ENCODE results near the gene ZNF682.
"Not testable (repeated sequence)": the region's sequence is repeated elsewhere in the genome, so short reads cannot be mapped to it uniquely, and the experiment has no call there.

The ZNF682 gene

DNA sequence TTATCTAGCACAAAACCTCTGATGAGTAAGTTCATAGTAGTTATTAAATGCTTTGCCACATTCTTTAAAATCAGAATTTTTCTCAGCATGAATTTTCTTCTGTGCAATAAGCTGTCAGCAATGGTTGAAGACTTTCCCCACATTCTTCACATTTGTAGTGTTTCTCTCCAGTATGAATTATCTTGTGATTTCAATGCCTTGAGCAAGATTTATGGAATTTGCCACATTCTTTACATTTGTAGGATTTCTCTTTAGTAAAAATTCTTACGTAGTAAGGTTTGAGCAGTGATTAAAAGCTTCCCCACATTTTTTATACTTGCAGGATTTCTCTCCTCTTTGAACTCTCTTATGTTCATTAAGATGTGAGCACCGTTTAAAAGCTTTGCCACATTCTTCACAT lies 33.6 kb downstream of the ZNF682 start:
- H3K36me3 ChIP-seq (ENCODE audit: control insufficient read depth in 2 of 2, insufficient read depth in 2 of 2, low read length in 2 of 2), result peaks cover 9 to 11% of the 10 kb centered on the region in 2 donors
- H3K9me3 ChIP-seq (ENCODE audit: control insufficient read depth in 2 of 2, low read length in 2 of 2), result peaks cover 28 to 36% of the 10 kb centered on the region in 2 donors
- H3K4me1 ChIP-seq (ENCODE audit: control insufficient read depth in 2 of 2, insufficient read depth in 2 of 2, low read length in 2 of 2), result no peaks in the 10 kb centered on the region

DNA sequence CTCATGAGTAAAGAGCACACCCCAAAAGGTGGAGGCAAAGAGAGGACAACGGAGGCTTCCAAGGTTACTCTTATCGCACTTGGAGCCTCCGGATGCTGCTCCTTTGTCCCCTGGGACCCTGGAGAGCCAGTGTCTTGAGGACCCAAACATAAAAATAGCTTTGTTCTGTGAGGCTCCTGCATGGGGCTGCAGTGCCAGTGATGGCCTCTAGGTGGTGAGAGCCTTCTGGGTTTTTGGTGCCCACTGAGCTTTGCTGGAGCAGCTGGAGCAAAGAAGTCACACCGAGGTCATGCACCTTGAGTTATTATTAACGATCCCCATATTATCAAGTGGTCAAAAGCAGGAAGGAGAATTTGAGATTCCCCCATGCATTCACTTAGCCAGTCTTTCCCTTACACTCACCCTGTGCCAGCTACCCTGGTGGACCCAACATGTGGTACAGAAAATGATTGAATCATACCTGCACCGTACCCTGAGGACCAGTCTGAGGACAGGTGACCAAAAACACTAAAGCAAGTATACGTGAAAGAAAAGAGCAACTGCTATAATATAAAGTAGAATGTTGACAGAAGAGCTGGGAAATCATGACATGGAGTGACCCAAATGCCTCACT lies 41.5 kb downstream of the ZNF682 start:
- Histone ChIP-seq H3K4me1 (ENCODE audit: control insufficient read depth in 2 of 2, insufficient read depth in 2 of 2, low read length in 2 of 2) (no peaks in the 10 kb centered on the region), H3K36me3 (ENCODE audit: control insufficient read depth in 2 of 2, insufficient read depth in 2 of 2, low read length in 2 of 2) (no peaks in the 10 kb centered on the region), H3K9me3 (ENCODE audit: control insufficient read depth in 2 of 2, low read length in 2 of 2) (peaks cover 4 to 5% of the 10 kb centered on the region in 2 donors), H3K9ac (ENCODE audit: low read depth in 1 of 2, low read length in 2 of 2) (no peak overlapping the region), H3K27ac (ENCODE audit: low read depth in 2 of 2, low read length in 2 of 2) (no peak overlapping the region), H3K27me3 (ENCODE audit: control insufficient read depth in 2 of 2, insufficient read depth in 2 of 2, low read length in 2 of 2) (no peaks in the 10 kb centered on the region), H3K4me3 (ENCODE audit: low read length in 2 of 2) (no peak overlapping the region)

More for the DNA sequence above, 33.6 kb downstream of the ZNF682 start:
- no peak overlapping the region for H3K27ac ChIP-seq (ENCODE audit: low read depth in 2 of 2, low read length in 2 of 2)
- H3K4me3 ChIP-seq (ENCODE audit: low read length in 2 of 2), result no peak overlapping the region
- H3K9ac ChIP-seq (ENCODE audit: low read depth in 1 of 2, low read length in 2 of 2), result no peak overlapping the region
- H3K27me3 ChIP-seq (ENCODE audit: control insufficient read depth in 2 of 2, insufficient read depth in 2 of 2, low read length in 2 of 2), result no peaks in the 10 kb centered on the region

DNA sequence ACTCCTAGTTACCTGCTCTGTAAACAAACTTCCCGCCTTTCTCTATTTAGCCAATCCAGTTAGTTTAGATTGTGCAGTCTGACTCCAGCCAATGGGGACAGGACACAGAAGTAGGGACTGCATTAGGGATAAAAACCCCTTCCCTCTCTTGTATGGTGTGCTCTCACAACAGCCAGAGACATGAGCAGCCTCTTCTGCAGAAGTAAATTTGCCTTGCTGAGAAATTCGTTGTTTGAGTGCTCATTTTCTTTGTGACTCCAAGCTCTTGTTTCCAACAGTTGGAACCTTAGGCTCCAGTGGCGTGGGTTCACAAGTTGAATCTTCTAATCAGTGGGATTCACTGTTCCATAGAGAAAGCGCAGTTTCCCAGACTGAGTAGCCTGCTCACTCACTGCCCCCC lies 72.4 kb downstream of the ZNF682 start:
- H3K4me3 ChIP-seq (ENCODE audit: low read length in 2 of 2), result no peak overlapping the region
- no peaks in the 10 kb centered on the region for H3K36me3 ChIP-seq (ENCODE audit: control insufficient read depth in 2 of 2, insufficient read depth in 2 of 2, low read length in 2 of 2)

DNA sequence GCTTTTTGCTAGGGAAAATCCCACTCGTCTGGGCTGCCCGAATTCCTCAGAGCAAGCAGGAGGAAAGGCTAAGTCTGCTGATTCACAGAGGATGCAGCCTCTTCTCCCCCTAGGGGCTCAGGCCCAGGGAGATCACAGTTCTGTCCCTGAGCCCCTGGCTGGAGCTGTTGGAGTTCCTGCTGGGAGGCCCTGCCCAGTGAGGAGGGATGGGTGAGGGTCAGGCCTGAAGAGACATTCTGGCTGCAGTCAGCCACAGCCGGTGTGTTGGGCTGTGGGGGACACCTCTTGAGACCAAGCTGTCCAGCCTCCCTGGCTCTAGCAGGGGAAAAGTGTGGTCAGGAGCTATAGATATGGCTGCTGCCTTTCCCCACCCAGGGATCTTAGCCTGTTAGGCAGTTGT lies 73.2 kb downstream of the ZNF682 start:
- peaks cover 3 to 11% of the 10 kb centered on the region in 2 donors for H3K9me3 ChIP-seq (ENCODE audit: control insufficient read depth in 2 of 2, low read length in 2 of 2)
- not testable (repeated sequence) for H3K4me1 ChIP-seq (ENCODE audit: control insufficient read depth in 2 of 2, insufficient read depth in 2 of 2, low read length in 2 of 2); H3K9ac ChIP-seq (ENCODE audit: low read depth in 1 of 2, low read length in 2 of 2); H3K4me3 ChIP-seq (ENCODE audit: low read length in 2 of 2); H3K36me3 ChIP-seq (ENCODE audit: control insufficient read depth in 2 of 2, insufficient read depth in 2 of 2, low read length in 2 of 2); H3K27me3 ChIP-seq (ENCODE audit: control insufficient read depth in 2 of 2, insufficient read depth in 2 of 2, low read length in 2 of 2); H3K27ac ChIP-seq (ENCODE audit: low read depth in 2 of 2, low read length in 2 of 2)

More for the DNA sequence above, 72.4 kb downstream of the ZNF682 start:
- Histone ChIP-seq H3K27me3 (ENCODE audit: control insufficient read depth in 2 of 2, insufficient read depth in 2 of 2, low read length in 2 of 2) (no peaks in the 10 kb centered on the region), H3K27ac (ENCODE audit: low read depth in 2 of 2, low read length in 2 of 2) (no peak overlapping the region), H3K9me3 (ENCODE audit: control insufficient read depth in 2 of 2, low read length in 2 of 2) (peaks cover 3 to 11% of the 10 kb centered on the region in 2 donors), H3K4me1 (ENCODE audit: control insufficient read depth in 2 of 2, insufficient read depth in 2 of 2, low read length in 2 of 2) (no peaks in the 10 kb centered on the region), H3K9ac (ENCODE audit: low read depth in 1 of 2, low read length in 2 of 2) (no peak overlapping the region)

DNA sequence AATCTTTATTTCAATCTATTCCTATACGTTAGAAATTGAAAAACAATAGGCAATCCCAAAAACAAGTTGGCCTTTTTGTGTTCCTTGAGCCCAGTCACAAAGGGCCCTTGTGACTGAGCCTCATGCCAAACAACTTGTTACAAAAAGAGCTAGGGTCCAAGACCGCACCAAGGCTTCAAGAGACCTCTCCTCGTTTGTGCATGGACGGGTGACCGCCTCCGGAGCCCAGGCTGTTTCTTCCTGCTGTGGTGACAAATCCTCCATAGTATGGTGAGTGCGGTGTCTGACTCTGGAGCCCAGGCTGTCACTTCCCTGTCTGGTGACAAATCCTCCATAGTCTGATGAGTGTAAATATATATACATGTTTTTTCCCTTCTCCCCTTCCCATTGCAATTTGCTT lies 74.9 kb downstream of the ZNF682 start:
- Histone ChIP-seq H3K9ac (ENCODE audit: low read depth in 1 of 2, low read length in 2 of 2) (no peak overlapping the region), H3K27ac (ENCODE audit: low read depth in 2 of 2, low read length in 2 of 2) (no peak overlapping the region), H3K27me3 (ENCODE audit: control insufficient read depth in 2 of 2, insufficient read depth in 2 of 2, low read length in 2 of 2) (no peaks in the 10 kb centered on the region), H3K4me3 (ENCODE audit: low read length in 2 of 2) (no peak overlapping the region), H3K9me3 (ENCODE audit: control insufficient read depth in 2 of 2, low read length in 2 of 2) (peaks cover 3 to 8% of the 10 kb centered on the region in 2 donors), H3K4me1 (ENCODE audit: control insufficient read depth in 2 of 2, insufficient read depth in 2 of 2, low read length in 2 of 2) (no peaks in the 10 kb centered on the region), H3K36me3 (ENCODE audit: control insufficient read depth in 2 of 2, insufficient read depth in 2 of 2, low read length in 2 of 2) (no peaks in the 10 kb centered on the region)

DNA sequence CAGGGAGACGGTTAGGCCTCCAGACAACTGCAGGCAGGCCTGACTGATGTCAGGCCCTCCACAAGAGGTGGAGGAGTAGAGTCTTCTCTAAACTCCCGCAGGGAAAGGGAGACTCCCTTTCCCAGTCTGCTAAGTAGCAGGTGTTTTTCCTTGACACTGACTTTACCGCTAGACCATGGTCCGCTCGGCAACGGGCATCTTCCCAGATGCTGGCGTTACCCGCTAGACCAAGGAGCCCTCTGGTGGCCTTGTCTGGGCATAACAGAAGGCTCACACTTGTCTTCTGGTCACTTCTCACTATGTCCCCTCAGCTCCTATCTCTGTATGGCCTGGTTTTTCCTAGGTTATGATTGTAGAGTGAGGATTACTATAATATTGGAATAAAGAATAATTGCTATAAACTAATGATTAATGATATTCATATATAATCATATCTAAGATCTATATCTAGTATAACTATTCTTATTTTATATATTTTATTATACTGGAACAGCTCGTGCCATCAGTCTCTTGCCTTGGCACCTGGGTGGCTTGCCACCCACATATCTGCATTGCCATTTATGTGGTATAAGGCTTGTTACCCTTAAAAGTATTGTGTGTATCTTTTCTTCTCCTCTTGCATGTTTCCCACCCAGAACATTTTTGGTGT lies 80.0 kb downstream of the ZNF682 start:
- H3K27ac ChIP-seq (ENCODE audit: low read depth in 2 of 2, low read length in 2 of 2); H3K27me3 ChIP-seq (ENCODE audit: control insufficient read depth in 2 of 2, insufficient read depth in 2 of 2, low read length in 2 of 2); H3K4me3 ChIP-seq (ENCODE audit: low read length in 2 of 2): not testable (repeated sequence)

DNA sequence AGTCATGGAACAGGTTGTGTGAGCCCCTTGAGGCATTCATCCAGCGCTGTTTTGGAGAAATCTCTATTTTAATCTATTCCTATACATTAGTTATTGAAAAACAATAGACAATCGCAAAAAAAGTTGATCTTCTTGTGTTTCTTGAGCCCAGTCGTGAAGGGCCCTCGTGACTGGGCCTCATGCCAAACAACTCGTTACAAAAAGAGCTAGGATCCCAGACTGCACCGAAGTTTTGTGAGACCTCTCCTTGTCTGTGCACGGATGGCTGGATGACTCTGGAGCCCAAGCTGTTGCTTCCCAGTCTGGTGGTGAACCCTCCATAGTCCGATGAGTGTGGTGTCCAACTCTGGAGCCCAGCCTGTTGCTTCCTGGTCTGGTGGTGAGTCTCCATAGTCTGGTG lies 81.5 kb downstream of the ZNF682 start:
- H3K9me3 ChIP-seq (ENCODE audit: control insufficient read depth in 2 of 2, low read length in 2 of 2); H3K27ac ChIP-seq (ENCODE audit: low read depth in 2 of 2, low read length in 2 of 2); H3K9ac ChIP-seq (ENCODE audit: low read depth in 1 of 2, low read length in 2 of 2); H3K4me3 ChIP-seq (ENCODE audit: low read length in 2 of 2); H3K27me3 ChIP-seq (ENCODE audit: control insufficient read depth in 2 of 2, insufficient read depth in 2 of 2, low read length in 2 of 2); H3K36me3 ChIP-seq (ENCODE audit: control insufficient read depth in 2 of 2, insufficient read depth in 2 of 2, low read length in 2 of 2); H3K4me1 ChIP-seq (ENCODE audit: control insufficient read depth in 2 of 2, insufficient read depth in 2 of 2, low read length in 2 of 2): not testable (repeated sequence)

More for the DNA sequence above, 80.0 kb downstream of the ZNF682 start:
- not testable (repeated sequence) for H3K9ac ChIP-seq (ENCODE audit: low read depth in 1 of 2, low read length in 2 of 2); H3K36me3 ChIP-seq (ENCODE audit: control insufficient read depth in 2 of 2, insufficient read depth in 2 of 2, low read length in 2 of 2); H3K4me1 ChIP-seq (ENCODE audit: control insufficient read depth in 2 of 2, insufficient read depth in 2 of 2, low read length in 2 of 2); H3K9me3 ChIP-seq (ENCODE audit: control insufficient read depth in 2 of 2, low read length in 2 of 2)

DNA sequence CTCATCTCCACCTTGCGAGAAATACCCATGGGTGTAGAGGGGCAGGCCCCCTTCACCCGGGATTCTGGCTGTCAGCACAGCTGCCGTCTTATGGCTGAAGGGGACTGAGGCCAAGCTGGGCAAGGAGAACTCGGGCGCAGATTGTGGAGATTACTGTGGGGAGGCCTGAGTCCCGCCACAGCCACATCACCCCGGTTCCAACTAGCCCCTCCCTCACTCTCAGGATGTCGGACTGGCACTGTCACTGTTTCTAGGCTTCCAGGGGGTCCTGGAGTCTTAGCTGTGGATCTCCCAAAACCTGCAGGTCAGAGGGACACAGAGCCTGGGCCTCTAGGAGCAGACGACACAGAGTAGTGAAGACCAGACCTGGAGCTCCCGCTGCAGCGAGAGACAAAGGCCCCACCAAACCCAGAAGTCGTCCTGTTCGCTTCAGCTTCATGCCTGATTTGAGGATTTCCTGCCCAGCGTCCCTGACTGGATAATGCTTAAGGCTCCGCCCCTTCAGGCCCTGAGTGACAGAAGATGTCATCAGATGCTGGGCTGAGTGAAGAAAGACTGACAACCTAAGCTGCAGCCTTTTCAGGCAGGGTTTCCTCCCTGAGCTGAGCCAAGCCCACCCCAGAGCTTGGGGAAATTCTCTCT lies 82.8 kb downstream of the ZNF682 start:
- H3K27me3 ChIP-seq (ENCODE audit: control insufficient read depth in 2 of 2, insufficient read depth in 2 of 2, low read length in 2 of 2), result no peaks in the 10 kb centered on the region
- no peaks in the 10 kb centered on the region for H3K36me3 ChIP-seq (ENCODE audit: control insufficient read depth in 2 of 2, insufficient read depth in 2 of 2, low read length in 2 of 2)
- no peaks in the 10 kb centered on the region for H3K9me3 ChIP-seq (ENCODE audit: control insufficient read depth in 2 of 2, low read length in 2 of 2)
- no peak overlapping the region for H3K9ac ChIP-seq (ENCODE audit: low read depth in 1 of 2, low read length in 2 of 2)
- H3K4me3 ChIP-seq (ENCODE audit: low read length in 2 of 2), result no peak overlapping the region
- no peak overlapping the region for H3K27ac ChIP-seq (ENCODE audit: low read depth in 2 of 2, low read length in 2 of 2)
- no peaks in the 10 kb centered on the region for H3K4me1 ChIP-seq (ENCODE audit: control insufficient read depth in 2 of 2, insufficient read depth in 2 of 2, low read length in 2 of 2)

DNA sequence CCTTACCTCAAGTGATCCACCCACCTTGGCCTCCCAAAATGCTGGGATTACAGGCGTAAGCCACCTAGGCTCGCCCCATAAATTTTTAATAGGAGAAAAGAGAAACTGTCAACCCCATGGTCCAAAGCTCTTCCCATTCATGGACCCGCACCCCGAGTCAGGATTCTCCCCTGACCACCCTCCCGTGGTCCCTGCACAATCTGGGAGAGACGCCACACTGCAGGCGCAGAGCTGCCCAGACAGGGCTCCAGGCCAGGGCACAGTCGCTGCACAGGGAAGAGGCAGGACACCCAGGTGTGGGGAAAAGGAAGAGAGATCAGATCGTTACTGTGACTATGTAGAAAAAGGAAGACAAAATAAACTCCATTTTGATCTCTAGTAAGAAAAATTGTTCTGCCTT lies 84.1 kb downstream of the ZNF682 start:
- no peak overlapping the region for H3K4me3 ChIP-seq (ENCODE audit: low read length in 2 of 2)
- H3K36me3 ChIP-seq (ENCODE audit: control insufficient read depth in 2 of 2, insufficient read depth in 2 of 2, low read length in 2 of 2), result no peaks in the 10 kb centered on the region
- H3K27ac ChIP-seq (ENCODE audit: low read depth in 2 of 2, low read length in 2 of 2), result no peak overlapping the region
- no peak overlapping the region for H3K9ac ChIP-seq (ENCODE audit: low read depth in 1 of 2, low read length in 2 of 2)
- no peaks in the 10 kb centered on the region for H3K9me3 ChIP-seq (ENCODE audit: control insufficient read depth in 2 of 2, low read length in 2 of 2)
- no peaks in the 10 kb centered on the region for H3K27me3 ChIP-seq (ENCODE audit: control insufficient read depth in 2 of 2, insufficient read depth in 2 of 2, low read length in 2 of 2)
- no peaks in the 10 kb centered on the region for H3K4me1 ChIP-seq (ENCODE audit: control insufficient read depth in 2 of 2, insufficient read depth in 2 of 2, low read length in 2 of 2)

All from mucosa of rectum (tissue), 2 donors.